Measurements from ENCODE around the gene PMPCA.

The PMPCA gene

GRCh38 chr9:136372561-136373299 is 37.7 kb upstream of the PMPCA start:
- Histone ChIP-seq H3F3A (ENCODE audit: insufficient read depth) (no peaks in the 10 kb centered on the region), H3K79me2 (ENCODE audit: insufficient read depth, low read length) (no peaks in the 10 kb centered on the region), H3K27ac (ENCODE audit: low read depth, low read length) (no peak overlapping the region), H3K9me3 (ENCODE audit: insufficient read depth, low read length) (no peaks in the 10 kb centered on the region), H4K20me1 (ENCODE audit: low read depth, low read length) (no peaks in the 10 kb centered on the region), H2AFZ (ENCODE audit: low read depth, low read length, severe bottlenecking) (no peak overlapping the region), H3K4me3 (ENCODE audit: insufficient read depth, low read length, poor library complexity, severe bottlenecking) (no peak overlapping the region), H3K9ac (ENCODE audit: low read length) (no peak overlapping the region), H3K27me3 (ENCODE audit: low read length) (no peaks in the 10 kb centered on the region), H3K36me3 (ENCODE audit: low read length) (no peaks in the 10 kb centered on the region), H3K4me2 (ENCODE audit: low read depth, low read length, poor library complexity, severe bottlenecking) (no peak overlapping the region), H3K9me2 (replicated peaks; ENCODE audit: insufficient read depth, low read length) (no peaks in the 10 kb centered on the region)
- TF ChIP-seq EZH2phosphoT487 (conservative IDR thresholded peaks at IDR 0.05; ENCODE audit: low read length) = no peak
- TF ChIP-seq CTCF (IDR thresholded peaks at IDR 0.05; ENCODE audit: insufficient read depth, low read length, poor library complexity, severe bottlenecking) = no peak

GRCh38 chr9:136373300-136374182 is 36.9 kb upstream of the PMPCA start, which contains the start of gene CARD9:
TSS of gene CARD9 (minus strand) at chr9:136373669. CDS start at chr9:136372078, 1,591 bp downstream.
- H3K4me3 ChIP-seq (ENCODE audit: insufficient read depth, low read length, poor library complexity, severe bottlenecking) = no peak within 1 kb of the TSS
- no peak within 1 kb of the TSS for H3K27ac ChIP-seq (ENCODE audit: low read depth, low read length)
- H3K36me3 ChIP-seq (ENCODE audit: low read length) = no peaks in the 10 kb centered on the region
- no peaks in the 10 kb centered on the region for H3K79me2 ChIP-seq (ENCODE audit: insufficient read depth, low read length)
- H3K9ac ChIP-seq (ENCODE audit: low read length) = no peak within 1 kb of the TSS
- H3K27me3 ChIP-seq (ENCODE audit: low read length) = no peaks in the 10 kb centered on the region
- no peak within 1 kb of the TSS for H3K4me2 ChIP-seq (ENCODE audit: low read depth, low read length, poor library complexity, severe bottlenecking)
- H2AFZ ChIP-seq (ENCODE audit: low read depth, low read length, severe bottlenecking) = no peak within 1 kb of the TSS
- H4K20me1 ChIP-seq (ENCODE audit: low read depth, low read length) = no peaks in the 10 kb centered on the region
- no peaks in the 10 kb centered on the region for H3F3A ChIP-seq (ENCODE audit: insufficient read depth)
- no peaks in the 10 kb centered on the region for H3K9me3 ChIP-seq (ENCODE audit: insufficient read depth, low read length)
- H3K9me2 ChIP-seq (replicated peaks; ENCODE audit: insufficient read depth, low read length) = no peaks in the 10 kb centered on the region
- TF ChIP-seq EZH2phosphoT487 (conservative IDR thresholded peaks at IDR 0.05; ENCODE audit: low read length) = no peak
- TF ChIP-seq CTCF (IDR thresholded peaks at IDR 0.05; ENCODE audit: insufficient read depth, low read length, poor library complexity, severe bottlenecking) = no peak

GRCh38 chr9:136374183-136374575 is 36.3 kb upstream of the PMPCA start:
- no peaks in the 10 kb centered on the region for H3K9me3 ChIP-seq (ENCODE audit: insufficient read depth, low read length)
- no peak overlapping the region for H3K4me3 ChIP-seq (ENCODE audit: insufficient read depth, low read length, poor library complexity, severe bottlenecking)
- no peaks in the 10 kb centered on the region for H4K20me1 ChIP-seq (ENCODE audit: low read depth, low read length)
- H3K4me2 ChIP-seq (ENCODE audit: low read depth, low read length, poor library complexity, severe bottlenecking) = no peak overlapping the region
- H3K36me3 ChIP-seq (ENCODE audit: low read length) = no peaks in the 10 kb centered on the region
- H3K27me3 ChIP-seq (ENCODE audit: low read length) = no peaks in the 10 kb centered on the region
- H3K27ac ChIP-seq (ENCODE audit: low read depth, low read length) = no peak overlapping the region
- H3K79me2 ChIP-seq (ENCODE audit: insufficient read depth, low read length) = no peaks in the 10 kb centered on the region
- no peaks in the 10 kb centered on the region for H3F3A ChIP-seq (ENCODE audit: insufficient read depth)
- TF ChIP-seq EZH2phosphoT487 (conservative IDR thresholded peaks at IDR 0.05; ENCODE audit: low read length) (no peak), CTCF (IDR thresholded peaks at IDR 0.05; ENCODE audit: insufficient read depth, low read length, poor library complexity, severe bottlenecking) (no peak)
- H2AFZ ChIP-seq (ENCODE audit: low read depth, low read length, severe bottlenecking) = no peak overlapping the region
- H3K9ac ChIP-seq (ENCODE audit: low read length) = no peak overlapping the region
- no peaks in the 10 kb centered on the region for H3K9me2 ChIP-seq (replicated peaks; ENCODE audit: insufficient read depth, low read length)

Measured in SU-DHL-6 (cell line).